Limb (tissue), 2 donors: Measurements from ENCODE around the gene SP3.

Experiments
- DNase-seq, 2 donors: peaks; one replicate each; pipeline ENCODE4 v3.0.0-alpha.2; 2016; ENCODE audit errors: extremely low spot score in 2 of 2

The SP3 gene

DNA sequence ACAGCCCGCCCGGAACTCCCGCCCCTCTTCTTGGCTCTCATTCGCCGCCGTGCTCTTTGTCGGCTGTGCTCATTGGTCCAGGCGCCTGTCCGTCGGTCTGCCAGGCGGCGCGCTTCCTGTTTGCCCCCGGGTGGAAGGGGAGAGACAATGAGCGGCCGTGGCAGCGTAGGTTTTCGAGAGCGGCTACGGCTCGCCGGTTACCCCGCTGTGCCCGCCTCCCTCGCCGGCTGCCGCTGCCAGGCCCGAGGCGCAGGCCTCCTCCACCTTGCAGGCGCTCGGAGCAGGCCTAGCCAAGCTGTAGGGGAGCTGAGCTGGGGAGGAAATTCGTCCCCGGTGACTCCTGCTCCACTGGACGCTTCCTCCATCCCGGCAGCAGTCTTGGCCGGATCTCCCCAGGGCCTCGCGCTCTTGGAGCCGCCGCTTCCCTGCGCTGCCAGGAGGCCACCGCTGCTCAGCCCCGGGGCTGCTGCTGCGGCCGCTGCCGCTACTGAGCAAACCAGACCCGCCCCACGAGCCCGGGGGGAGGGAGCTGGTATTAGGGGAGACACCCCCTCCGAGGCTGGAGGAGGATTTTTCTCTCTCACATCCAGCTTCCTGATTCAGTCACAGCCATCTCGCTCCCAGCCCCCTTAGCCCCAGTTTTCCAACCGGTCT lies at the start of gene SP3:
SP3 (minus strand) TSS at position 2 of the 654 bp plus-strand sequence. CDS start 202 bp downstream, outside the sequence.
- DNase-seq, result peak; percentile 97 to 98

DNA sequence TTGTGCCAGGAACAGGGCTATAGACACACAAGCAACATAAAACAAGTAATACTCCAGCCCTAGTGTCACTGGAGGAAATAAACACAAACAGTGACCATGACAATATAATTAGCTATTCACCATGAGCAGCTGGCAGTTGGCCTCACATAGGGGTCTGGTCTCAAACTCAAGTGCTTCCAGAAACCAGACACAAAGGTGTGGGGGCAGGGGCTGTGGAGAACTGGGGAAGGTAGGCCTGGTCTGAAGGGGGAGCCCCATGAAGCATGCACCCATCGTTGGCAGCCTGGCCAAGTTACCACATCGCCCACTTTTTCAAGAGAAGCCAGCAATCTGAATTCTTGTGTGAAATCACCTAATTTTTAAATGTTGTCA lies 49.5 kb upstream of the SP3 start:
- peak in 1 of 2 donors; percentile 43 for DNase-seq

GRCh38 chr2:174014011-174014698 lies 49.0 kb upstream of the SP3 start:
- DNase-seq, result no peak

DNA sequence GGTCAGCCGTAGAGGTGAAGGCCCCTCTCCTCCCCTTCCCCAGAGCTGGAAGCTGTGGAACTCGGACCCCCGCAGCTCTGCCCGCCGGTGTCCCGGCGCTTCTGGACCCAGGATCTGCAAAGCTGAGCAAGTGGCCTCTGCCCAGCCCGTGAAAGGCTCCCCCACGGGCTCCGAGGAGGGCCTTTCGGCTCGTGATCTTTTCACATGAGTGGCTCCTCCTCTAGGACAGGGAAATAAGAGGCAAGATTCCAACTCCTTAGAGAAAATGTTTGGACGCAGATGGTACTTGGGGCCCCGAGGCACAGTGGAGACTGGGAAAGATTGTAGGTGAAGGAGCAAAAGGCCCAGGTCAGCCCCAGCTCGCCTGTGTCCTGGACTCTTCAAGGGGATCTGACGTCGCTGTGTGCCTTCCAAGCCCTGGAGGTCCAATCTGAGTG lies 48.2 kb upstream of the SP3 start:
- no peak for DNase-seq

DNA sequence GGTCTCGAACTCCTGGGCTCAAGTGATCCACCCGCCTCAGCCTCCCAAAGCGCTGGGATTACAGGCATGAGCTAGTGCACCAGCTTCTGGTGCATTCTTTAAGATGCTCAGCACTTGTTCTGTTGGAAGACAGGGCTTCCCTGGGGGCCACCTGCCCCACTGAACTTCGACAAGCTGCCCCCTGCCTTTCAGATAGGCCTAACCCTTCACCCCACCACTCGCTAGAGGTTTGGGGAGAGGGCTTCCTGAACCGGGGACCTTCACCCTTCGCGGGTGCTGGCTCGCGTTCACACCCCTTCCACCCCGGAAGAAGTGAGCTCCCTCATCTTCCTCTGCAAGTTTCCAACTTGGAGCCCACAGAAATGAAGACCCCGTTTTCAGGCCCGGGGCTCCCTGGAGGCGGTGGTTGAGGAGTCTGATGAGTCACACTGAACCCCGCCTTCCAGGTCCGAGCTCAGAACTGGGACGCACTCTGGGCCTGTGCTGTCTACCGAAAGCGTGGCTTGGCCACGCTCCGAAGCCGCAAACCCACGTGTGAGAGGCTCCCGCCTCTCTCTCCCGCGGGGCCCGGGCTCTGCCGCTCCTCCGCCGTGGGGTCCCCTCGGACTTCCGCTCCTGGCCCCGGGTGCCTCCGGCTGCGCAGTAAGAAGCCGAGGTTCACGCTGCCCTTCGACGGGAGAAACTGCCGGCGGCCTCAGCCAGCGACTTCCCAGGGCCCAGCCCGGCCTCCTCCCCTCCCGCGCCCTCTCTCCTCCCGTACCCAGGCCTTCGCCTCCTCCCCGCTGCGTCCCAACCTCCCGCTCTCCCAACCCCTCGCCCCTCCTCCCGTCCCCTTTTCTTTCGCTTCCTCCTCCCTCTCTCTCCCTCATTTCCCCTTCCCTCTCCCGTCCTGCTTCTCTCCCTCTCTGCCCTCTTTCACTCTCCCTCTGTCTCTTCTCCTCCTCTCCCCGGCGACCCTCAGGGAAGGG lies 47.5 kb upstream of the SP3 start:
- peak; percentile 76 to 80 for DNase-seq

GRCh38 chr2:174011796-174012195 lies 46.6 kb upstream of the SP3 start:
- DNase-seq, result no peak

- DNase-seq, result no peak
Observed at GRCh38 chr2:174011173-174011572, 46.0 kb upstream of the SP3 start.

DNA sequence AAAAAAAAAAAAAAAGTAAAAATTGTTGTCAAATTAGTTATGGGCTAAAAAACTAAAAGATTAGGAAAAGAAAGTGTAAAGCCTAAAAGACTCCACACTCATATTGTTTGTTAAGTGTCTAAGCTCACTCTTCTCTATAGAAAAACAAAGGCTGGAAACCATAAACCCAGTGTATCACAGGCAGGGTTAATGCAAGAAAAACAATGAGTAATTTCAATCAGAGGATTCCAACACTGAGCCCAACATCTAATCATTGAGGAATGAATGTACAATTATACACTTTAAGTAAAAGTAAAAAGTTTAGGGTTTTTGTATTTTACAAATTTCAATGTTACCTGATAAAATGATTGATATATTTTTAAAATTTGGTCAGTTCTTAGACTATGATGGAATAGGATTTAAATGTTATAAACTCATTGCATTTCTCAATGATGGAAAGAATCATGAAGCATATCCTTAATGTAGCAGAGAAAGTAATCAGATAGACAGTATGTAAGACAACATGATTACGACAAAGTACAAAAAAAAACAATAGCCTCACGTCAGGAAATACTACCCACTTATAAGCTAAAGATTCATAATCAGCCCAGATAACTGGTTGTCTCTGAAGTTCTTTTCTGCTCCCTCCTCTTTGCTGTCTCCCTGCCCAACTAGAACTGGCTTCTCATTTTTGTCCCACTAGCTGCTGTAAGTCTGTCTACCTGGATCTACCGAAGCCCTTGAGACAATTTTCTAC lies 44.5 kb upstream of the SP3 start:
- DNase-seq, result no peak

DNA sequence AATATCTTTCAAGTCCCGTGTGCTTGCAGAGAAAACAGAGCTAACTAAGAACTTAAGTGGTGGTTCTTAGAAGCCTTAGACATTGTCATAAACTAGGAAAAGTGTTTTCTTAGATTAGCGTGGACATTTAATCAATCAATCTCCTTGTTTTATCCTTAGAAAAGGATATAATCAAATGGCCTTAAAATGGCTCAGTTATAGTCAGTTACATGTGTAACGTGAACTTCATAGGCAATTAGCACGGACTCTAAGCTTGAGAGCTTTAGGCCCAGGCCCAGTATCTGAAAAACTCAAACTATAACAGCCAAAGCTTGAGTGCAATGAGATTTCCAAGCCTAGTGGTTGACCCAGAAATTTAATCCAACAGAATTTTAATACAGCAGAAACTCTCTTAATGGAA lies 43.5 kb upstream of the SP3 start:
- DNase-seq, result no peak

GRCh38 chr2:174007010-174007409 lies 41.8 kb upstream of the SP3 start:
- DNase-seq, result no peak

DNA sequence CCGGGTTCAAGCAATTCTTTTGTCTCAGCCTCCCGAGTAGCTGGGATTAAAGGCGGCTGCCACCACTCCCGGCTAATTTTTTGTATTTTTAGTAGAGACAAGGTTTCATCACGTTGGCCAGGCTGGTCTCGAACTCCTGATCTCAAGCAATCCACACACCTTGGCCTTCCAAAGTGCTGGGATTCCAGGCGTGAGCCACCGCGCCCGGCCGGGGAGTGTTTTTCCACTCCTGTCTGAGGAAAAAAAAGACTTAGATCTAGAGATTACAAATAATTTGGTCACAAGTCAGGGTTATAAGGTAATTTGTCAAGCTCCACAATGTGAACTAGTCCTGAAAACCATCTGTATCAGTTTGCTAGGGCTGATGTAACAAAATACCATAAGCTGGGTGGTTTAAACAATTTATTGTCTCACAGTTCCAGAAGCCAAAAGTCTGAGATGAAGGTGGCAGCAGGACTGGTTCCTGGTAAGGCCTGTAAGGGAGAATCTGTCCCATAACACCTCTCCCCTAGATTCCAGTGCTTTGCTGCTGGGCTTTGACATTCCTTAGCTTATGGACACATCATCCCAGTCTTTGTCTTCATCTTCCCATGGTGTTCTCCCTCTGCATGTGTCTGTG lies 40.7 kb upstream of the SP3 start:
- DNase-seq, result no peak

GRCh38 chr2:174004905-174005605 lies 39.9 kb upstream of the SP3 start:
- no peak for DNase-seq

DNA sequence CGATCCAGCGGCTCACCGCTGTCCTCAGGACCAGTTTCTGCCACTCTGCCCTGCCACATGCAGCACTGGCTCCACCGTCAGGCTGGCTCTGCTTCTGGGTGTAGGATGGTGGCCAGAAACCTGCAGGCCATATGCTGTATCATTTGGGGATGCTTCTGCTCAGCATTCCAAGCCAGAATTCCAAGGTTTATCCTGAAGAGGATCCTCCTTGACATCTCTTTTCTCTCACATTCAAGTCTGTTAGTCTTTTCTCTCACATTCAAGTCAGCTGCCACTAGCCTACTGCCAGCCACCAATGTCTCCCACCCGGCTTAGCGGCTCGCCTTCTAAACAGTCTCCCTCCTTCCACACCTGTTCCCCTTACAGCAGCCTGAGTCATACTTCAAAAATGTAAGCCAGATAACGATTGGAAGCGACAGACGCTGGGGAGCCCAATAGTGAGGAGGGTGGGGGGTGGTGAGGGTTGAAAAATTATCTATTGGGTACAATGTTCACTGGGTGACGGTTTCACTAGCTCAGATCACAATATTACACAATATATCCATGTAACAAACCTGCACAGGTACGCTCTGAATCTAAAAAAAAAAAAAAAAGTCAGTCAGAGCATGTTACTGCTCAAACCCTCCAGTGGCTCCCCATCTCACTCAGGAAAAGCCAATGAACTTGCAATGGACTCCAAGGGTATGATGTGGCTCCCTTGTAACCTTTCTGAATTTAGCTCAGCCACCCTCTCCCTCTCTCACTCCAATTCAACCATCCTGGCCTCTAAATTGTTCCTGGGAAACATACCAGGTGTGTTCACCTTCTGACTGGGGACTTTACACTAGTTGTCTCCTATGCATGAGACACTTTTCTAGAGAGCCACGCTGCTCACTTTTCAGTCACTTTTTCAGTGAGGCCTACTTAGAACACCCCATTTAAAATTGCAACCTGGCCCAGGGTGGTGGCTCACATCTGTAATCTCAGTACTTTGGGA lies 38.8 kb upstream of the SP3 start:
- no peak for DNase-seq

GRCh38 chr2:174002679-174003078 lies 37.5 kb upstream of the SP3 start:
- DNase-seq, result no peak

DNA sequence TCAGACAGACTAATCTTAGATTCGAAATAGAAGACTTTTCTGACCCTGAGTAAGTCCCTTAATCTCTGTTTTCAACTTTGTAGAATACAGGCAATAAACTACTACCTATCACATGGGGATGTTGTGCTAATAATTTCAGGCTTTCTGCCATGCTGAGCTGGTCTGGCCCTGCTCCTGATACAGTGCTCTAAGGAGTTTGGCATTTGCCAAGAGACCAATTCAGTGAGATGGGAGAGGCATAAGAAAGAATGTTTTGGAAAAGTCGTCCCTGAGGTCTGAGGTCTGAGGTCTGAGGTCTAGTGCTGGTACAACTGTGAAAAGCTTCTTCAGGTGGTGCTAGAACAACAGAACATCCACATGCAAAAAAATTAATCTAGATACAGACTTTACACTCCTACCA lies 35.9 kb upstream of the SP3 start:
- DNase-seq, result no peak

- DNase-seq, result no peak
Observed at GRCh38 chr2:173999724-174000123, 34.6 kb upstream of the SP3 start.

DNA sequence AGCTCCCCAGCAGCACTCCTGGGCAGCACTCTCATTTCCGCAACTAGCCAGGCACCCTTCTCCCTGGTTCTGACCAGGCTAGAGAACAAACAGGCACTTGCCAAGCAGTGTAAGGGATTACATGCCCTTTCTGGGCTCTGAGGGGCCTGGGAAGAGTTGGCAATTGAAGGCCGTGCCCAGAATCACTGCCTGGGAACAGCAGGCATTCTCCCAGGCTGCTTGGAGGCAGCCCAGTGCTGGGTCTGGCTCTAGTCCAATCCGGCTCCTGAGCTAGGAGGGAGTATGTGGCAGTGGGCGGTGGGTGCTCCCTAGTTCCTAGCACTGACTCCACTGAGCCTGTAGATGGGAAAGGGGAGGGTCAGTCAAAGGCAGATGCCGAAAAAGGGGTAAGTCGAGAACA lies 34.1 kb upstream of the SP3 start:
- no peak for DNase-seq

DNA sequence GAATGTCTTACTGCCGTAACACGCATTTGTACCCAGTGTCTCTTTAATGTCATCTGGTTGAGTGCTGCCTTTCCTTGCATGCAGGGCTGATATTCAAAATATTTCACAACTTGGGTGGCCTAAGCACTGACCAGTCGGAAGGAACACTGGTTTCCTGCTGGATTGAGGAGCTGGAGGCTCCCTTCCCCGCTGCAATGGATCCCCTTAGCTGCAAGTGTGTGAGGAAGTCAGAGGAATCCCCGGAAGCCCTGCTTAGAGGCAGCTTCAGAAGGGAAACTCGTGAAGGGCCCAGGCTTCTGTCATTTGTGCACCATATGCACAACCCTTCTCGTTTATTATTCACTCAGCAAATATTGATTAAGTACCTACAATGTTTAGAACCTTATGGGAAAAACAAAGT lies 33.2 kb upstream of the SP3 start:
- no peak for DNase-seq

GRCh38 chr2:173997753-173998152 lies 32.6 kb upstream of the SP3 start:
- DNase-seq, result no peak
